ENCODE results near the gene KIAA0232.
"Not testable (repeated sequence)": the region's sequence is repeated elsewhere in the genome, so short reads cannot be mapped to it uniquely, and the experiment has no call there.

Gene KIAA0232

GRCh38 chr4:6911917-6912316, 129.4 kb downstream of the KIAA0232 start:
- in situ Hi-C loops (cut with HindIII; ENCODE audit: low sequenced_read_pairs) = not testable (repeated sequence)

DNA sequence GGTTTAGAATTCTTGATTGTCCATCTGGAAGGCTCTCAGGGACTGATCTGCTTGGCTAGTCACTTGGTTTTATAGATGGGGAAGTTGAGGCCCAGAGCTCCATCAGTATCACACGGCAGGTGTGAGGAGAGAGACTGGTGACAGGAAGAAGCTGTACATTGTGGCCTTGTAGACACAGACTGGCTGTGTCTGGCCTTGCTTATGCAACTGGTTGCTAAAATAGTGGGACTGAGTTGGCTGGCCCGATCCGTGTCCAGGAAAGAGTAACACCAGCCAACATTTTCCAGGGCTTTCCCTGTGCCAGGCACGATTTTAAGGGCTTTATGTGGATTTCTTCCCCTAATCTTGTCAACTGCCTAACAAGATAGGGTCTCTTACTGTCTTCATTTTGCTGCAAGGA, 129.9 kb downstream of the KIAA0232 start:
- in situ Hi-C loops (cut with HindIII; ENCODE audit: low sequenced_read_pairs) = no loop called here

DNA sequence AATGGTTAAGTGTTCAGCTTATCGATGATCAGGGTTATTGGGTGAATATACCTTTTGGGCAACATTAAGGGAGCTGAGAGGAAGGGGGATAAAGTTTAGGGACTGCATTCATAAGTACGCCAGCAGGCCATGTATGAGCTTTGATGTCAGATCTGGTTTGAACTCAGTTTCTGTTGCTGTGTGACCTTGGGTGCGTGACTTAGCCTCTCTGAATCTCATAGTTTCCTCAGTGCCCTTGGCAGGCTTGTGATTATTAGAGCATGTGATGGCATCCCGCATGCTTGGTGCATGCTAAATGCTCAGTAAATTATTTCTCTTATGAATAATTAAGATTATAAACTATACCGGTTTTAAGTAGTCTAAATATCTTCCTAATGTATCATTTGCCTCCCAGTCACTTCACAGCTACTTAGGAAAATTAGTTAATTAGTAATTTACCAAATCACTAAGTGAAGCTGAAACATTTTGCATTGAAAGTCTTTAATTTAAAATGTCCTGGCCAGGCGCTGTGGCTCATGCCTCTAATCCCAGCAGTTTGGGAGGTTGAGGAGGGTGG, 130.9 kb downstream of the KIAA0232 start:
- in situ Hi-C loops (cut with HindIII; ENCODE audit: low sequenced_read_pairs) = no loop called here

GRCh38 chr4:6914448-6914847, 131.9 kb downstream of the KIAA0232 start:
- in situ Hi-C loops (cut with HindIII; ENCODE audit: low sequenced_read_pairs) = no loop called here

DNA sequence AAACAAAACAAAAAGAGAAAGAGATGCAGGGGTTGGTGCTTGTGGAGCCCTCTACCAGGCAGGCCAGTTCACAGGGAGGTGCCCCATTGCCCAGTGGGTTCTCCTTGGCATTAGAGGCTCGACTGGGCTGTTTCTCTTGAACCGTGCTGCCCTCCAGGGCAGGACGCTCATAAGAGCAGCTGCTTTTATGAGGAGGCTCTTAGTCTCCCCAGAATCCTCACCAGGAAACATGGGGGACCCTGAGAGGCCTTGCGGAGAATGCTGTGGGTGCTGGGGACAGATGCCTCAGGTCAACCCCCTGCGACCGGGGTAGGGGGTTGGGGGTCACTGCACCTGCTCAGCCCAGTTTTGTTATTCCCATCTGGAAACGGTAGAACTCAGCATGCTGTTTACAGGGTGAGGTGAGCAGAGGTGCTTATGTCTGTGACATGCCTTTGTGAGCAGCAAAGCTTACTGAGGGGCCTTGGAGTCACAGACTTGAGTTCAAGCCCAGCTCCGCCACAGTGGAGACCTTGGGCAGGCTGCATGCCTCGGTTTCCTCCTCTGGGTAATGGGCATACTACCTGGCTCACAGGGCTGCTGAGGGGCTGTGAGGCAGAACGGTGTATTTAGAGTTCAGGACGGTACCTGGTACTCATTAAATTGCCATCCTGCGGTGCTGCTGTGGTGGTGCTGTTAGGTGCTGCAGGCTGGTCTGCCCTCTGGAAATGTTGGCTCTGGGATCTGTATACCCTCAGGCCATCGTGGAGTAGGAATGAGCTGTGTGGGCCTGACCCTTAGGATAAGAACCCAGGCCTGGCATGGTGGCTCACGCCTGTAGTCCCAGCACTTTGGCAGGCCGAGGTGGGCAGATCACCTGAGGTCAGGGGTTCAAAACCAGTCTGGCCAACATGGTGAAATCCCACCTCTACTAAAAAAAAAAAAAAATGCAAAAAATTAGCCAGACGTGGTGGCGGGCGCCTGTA, 132.8 kb downstream of the KIAA0232 start:
- in situ Hi-C loops (cut with HindIII; ENCODE audit: low sequenced_read_pairs) = no loop called here

DNA sequence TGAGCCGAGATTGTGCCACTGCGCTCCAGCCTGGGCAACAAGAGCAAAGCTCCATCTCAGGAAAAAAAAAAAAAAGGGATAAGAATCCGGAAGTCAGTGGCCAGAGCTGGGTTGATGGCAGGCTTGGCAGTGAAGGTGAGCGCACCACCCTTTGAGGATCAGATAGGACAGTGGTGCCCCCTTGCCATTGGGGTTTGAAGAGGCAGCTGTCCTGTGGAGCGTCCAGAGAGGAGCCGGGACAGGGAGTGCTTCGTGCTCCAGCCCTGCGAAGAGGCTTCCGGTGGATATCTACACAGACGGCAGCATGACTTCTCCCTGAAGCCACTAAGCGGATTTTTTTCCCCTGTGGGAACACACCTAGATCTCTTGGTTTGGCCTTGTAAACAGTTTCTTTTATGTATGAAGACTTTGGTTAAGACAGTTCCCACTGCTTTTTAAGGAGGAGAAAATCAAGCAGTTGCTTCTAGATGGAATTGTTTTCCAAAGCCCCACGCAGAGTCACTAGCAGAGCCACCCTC, 133.6 kb downstream of the KIAA0232 start:
- in situ Hi-C loops (cut with HindIII; ENCODE audit: low sequenced_read_pairs) = no loop called here

DNA sequence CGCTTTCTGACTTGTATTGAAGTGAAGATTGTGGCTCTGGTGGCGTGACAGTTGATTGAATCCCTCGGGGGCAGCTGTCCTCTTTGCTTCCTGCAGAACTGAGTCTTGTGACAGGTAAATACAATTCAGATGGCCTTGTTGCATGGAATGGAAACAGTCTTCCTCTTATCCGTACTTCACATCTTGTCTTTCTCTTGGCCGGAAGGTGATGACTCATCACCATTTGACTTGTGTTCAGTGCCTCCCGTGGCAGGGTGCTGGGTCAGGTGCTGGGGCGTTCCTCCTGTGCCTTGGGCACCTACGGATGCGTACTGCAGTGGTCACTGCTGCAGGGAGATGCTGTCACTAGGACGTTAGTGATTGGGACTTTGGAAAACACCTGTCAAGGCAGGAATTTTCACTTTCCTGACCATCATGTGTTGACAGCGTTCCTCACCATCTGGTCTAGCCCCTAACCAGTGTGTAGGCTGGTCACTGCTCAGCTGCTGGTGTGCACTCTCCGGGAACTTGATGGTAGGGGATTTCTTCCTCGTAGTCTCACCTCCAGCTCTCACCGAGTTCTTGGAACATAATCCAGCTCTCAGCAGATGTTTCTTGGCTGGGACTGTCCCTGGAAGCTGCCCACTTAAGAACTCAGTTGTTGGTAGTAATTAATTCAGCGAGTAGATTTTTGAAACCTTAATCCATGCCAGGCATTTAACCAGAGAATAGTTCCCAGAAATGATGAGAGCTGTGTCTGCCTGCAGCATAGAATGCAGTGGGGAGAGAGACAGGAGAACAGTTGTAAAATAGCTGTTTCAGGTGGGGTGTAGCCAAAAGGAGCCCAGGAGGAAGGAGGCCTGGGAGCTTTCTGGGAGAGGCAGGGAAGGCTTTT, 134.3 kb downstream of the KIAA0232 start:
- in situ Hi-C loops (cut with HindIII; ENCODE audit: low sequenced_read_pairs) = no loop called here

- in situ Hi-C loops (cut with HindIII; ENCODE audit: low sequenced_read_pairs) = no loop called here
These were observed 135.1 kb downstream of the KIAA0232 start for GRCh38 chr4:6917461-6918271.

- in situ Hi-C loops (cut with HindIII; ENCODE audit: low sequenced_read_pairs) = no loop called here
These were observed 135.8 kb downstream of the KIAA0232 start for GRCh38 chr4:6918338-6918737.

DNA sequence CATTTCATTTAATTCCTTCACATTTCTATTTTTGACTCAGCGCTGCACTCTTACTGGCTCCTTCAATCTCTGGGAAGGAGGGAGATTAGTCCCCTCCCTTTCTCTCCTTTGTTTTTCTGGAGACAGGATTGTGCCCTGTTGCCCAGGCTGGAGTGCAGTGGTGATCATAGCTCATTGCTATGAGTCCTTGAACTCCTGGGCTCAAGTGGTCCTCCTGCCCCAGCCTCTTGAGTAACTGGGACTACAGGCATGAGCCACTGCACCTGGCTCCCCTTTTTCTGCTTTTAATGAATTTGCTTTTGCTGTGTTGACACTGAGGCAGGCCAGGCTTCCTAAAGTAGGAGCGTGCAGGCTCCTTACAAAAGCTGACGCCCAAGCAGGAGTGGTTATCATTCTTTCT, 137.6 kb downstream of the KIAA0232 start:
- in situ Hi-C loops (cut with HindIII; ENCODE audit: low sequenced_read_pairs) = no loop called here

DNA sequence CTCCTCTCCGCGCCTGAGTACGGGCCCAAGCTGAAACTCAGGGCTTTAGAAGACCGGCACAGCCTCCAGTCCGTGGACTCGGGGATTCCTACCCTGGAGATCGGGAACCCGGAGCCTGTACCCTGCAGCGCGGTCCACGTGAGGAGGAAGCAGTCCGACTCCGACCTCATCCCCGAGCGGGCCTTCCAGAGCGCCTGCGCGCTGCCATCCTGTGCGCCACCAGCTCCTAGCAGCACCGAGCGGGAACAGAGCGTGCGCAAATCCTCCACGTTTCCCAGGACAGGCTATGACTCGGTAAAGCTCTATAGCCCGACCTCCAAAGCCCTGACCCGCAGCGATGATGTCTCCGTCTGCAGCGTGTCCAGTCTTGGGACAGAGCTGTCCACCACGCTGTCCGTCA, 141.0 kb downstream of the KIAA0232 start:
- in situ Hi-C loops (cut with HindIII; ENCODE audit: low sequenced_read_pairs) = no loop called here

DNA sequence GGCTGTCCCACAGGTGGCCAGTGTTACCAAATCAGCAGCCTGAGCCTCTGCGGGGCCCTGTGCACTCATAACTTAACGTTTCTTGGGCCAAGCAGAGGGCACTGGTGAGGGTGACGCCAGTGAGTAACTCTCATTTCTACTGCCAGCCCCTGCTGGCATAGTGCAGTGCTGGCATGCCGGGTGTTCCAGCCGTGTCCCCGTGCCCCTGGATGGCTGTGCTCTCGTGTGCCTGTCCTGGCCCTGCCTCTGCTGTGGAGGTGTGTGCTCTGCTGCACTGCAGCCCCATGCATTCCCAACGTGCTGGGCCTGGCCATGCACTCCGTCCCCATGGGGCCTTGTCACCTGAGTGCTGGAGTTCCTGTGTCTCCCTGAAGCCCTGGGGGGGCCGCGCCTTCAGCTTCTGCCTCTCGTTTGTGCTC, 141.8 kb downstream of the KIAA0232 start:
- in situ Hi-C loops (cut with HindIII; ENCODE audit: low sequenced_read_pairs) = no loop called here

DNA sequence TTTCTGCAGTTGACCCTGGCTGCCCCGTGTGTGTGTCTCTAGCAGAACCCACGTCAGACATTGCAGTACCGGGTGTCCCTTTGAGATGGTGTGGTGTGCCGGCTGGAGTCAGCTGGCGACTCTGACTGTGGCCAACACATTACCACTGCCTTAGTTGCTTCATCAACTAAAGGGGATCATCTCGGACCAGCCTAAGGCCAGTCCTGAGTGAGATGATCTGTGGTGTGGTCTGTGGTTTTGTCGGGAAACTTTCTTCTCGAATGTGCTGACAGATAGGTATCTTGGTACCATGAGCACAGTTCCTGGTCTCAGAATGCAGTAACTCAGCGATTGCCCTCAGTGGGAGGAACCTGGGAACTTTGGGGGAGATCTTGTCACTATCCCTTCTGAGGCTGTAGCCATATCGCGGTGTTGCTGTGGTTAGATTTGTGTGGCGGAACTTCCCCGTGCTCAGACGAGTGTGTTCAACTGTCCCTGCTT, 142.9 kb downstream of the KIAA0232 start:
- in situ Hi-C loops (cut with HindIII; ENCODE audit: low sequenced_read_pairs) = no loop called here

GRCh38 chr4:6926081-6926480, 143.6 kb downstream of the KIAA0232 start:
- in situ Hi-C loops (cut with HindIII; ENCODE audit: low sequenced_read_pairs) = no loop called here

- in situ Hi-C loops (cut with HindIII; ENCODE audit: low sequenced_read_pairs) = no loop called here
These were observed 144.4 kb downstream of the KIAA0232 start for GRCh38 chr4:6926681-6927478.

DNA sequence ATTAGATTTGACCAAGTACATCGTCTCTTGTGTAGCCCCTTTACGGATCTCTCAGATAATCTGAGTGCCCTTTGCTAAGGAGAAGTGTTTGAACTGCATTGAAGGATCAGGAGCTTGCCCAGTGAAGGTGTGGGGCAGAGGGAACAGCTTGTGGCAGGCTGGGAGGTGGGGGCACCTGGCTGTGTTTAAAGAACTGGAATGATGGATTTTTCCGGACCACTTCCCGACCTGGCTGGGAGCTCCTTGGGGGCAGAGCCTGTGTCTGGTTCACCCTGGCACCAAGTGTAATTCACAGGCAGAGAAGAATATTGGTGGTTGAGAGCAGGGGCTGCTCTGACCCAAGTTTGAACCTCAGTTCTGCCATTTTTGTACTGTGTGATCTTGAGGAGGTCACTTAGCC, 145.6 kb downstream of the KIAA0232 start:
- in situ Hi-C loops (cut with HindIII; ENCODE audit: low sequenced_read_pairs) = no loop called here

DNA sequence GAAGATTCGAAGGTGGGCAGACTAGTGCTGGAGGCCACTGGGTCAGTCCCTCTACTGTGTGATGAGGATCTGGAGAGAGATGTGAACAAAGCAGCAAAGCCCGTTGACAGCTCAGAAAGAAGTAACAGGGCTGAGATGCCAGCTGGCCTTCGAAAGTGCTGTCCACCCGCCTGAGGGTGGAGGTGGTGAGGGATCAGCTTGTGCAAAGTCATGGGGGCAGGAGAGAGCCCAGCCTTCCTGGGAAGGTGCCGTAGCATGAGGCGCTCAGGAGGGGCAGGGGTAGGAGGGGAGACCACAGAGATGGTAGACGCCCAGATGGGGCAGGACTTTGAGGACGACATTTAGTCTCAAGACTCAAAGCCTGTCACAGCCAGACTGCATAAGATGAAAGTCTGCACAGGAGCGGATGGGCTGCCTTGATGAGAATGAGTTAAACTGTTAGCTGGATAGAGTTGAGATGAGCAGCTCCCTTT, 146.8 kb downstream of the KIAA0232 start:
- in situ Hi-C loops (cut with HindIII; ENCODE audit: low sequenced_read_pairs) = no loop called here

- in situ Hi-C loops (cut with HindIII; ENCODE audit: low sequenced_read_pairs) = no loop called here
These were observed 147.4 kb downstream of the KIAA0232 start for GRCh38 chr4:6929812-6930464.

- in situ Hi-C loops (cut with HindIII; ENCODE audit: low sequenced_read_pairs) = no loop called here
These were observed 149.9 kb downstream of the KIAA0232 start for GRCh38 chr4:6932475-6932874.
